ENCODE data around the gene GNA12. TPM values are rescaled to one million over a fixed set of nuclear protein-coding genes. Genes with fewer than 3 reads are reported as not detected.
"Not testable (repeated sequence)": the region's sequence is repeated elsewhere in the genome, so short reads cannot be mapped to it uniquely, and the experiment has no call there.

The GNA12 gene
- polyA plus RNA-seq, 3 donors: 36.8 to 46.9 (median 42.7) TPM

DNA sequence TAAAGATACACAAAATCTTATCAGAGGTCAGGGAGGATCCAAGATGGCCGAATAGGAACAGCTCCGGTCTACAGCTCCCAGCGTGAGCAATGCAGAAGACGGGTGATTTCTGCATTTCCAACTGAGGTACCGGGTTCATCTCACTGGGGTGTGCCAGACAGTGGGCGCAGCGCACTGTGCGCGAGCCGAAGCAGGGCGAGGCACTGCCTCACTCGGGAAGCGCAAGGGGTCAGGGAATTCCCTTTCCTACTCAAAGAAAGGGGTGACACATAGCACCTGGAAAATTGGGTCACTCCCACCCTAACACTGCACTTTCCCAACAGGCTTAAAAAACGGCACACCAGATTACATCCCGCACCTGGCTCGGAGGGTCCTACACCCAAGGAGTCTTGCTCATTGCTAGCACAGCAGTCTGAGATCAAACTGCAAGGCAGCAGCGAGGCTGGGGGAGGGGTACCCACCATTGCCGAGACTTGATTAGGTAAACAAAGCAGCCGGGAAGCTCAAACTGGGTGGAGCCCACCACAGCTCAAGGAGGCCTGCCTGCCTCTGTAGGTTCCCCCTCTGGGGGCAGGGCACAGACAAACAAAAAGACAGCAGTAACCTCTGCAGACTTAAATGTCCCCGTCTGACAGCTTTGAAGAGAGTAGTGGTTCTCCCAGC, 100.5 kb downstream of the GNA12 start:
- DNase-seq (ENCODE audit: extremely low read depth in 1 of 11, low read depth in 9 of 11, low spot score in 4 of 11): not testable (repeated sequence)

DNA sequence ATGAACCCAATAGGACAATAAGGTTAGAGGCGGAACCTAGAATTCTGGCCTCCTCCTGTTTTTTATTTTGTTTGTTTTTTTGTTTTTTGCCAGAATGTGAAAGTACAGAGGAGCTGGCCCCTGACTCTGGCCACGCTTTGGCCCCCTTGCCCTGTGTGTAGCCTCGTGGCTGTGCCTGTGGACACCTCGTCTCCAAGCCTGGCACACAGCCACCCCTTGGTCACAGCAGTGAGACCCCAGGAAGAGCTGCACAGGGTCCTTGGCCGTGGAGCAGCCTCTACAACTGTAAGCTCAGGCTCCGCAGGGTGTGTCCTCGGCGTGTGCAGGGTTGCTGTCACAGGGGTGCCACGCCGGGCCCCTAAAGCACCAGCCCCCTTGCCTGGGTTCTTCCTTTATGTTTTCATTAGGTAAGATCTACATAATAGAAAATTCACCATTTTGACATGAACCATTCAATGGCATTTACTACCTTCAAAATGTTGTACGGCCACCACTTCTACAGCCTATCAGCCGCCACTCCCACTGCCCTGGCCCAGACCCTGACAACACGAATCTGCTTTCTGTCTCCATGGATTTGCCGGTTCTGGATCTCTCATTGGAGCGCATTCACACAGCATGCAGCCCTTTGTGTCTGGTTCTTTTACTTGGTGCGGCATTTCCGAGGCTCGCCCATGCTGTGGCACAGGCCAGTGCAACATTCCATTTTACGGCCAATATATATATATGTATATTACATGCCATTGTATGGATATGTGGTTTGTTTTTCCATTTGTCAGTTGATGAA, 105.2 kb downstream of the GNA12 start:
- no peak for DNase-seq (ENCODE audit: extremely low read depth in 1 of 11, low read depth in 9 of 11, low spot score in 4 of 11)

DNA sequence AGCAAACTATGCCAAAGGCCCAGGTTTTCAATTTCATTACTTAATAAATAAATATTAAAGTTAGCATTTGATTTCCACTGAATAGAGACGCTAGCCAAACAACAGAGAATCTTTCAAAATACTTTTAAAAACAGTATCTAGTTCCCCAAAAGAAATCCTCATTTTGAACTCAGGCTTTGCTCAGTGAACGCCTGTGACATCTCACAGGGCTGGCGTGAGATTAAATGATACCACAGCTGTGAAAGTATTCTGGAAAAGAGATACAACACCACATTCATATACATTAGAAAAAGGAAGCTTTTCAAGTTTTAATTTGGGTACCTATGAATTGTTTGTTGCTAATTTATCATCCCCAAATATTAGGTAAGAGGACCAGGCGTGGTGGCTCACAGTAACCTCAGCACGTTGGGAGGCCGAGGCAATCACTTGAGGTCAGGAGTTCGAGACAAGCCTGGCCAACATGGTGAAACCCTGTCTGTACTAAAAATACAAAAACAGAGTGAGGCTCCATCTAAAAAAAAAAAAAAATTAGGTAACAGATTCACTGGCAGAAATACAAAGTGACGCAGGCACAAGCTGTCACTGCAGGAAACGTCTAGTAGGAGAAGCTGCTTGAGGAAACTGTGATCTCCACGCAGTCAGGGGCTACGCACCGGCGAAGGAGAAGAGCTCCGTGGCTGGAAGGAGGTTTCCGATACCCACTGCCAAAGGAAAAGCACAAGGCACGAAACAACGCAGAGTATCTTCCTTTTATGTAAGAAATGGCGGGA, 106.2 kb downstream of the GNA12 start:
- no peak for DNase-seq (ENCODE audit: extremely low read depth in 1 of 11, low read depth in 9 of 11, low spot score in 4 of 11)

DNA sequence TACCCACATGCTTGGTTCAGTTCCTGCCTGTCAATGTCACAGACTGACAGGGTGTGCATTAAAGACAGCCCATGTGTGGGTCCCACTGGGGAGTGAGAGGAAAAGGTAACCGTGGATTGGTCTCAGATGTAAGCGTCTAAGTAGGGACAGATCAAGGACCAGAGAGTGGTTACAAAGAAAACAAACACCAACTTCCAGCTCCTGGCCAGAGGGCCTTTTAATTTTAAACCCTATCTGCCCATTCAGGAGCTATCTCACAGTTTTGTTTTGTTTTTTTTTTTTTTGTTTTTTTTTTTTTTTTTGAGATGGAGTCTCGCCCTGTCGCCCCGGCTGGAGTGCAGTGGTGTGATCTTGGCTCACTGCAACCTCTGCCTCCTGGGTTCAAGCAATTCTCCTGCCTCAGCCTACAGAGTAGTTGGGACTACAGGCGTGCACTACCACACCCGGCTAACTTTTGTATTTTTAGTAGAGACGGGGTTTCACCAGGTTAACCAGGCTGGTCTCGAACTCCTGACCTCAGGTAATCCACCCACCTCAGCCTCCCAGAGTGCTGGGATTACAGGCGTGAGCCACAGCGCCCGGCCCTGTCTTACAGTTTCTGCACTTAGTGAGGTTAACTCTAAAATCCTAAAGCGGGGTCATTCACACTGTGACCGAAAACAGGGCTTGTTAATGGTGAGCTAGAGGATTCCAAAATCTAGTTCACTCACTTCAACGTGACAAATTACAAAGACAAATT, 106.9 kb downstream of the GNA12 start:
- DNase-seq (ENCODE audit: extremely low read depth in 1 of 11, low read depth in 9 of 11, low spot score in 4 of 11): not testable (repeated sequence)

DNA sequence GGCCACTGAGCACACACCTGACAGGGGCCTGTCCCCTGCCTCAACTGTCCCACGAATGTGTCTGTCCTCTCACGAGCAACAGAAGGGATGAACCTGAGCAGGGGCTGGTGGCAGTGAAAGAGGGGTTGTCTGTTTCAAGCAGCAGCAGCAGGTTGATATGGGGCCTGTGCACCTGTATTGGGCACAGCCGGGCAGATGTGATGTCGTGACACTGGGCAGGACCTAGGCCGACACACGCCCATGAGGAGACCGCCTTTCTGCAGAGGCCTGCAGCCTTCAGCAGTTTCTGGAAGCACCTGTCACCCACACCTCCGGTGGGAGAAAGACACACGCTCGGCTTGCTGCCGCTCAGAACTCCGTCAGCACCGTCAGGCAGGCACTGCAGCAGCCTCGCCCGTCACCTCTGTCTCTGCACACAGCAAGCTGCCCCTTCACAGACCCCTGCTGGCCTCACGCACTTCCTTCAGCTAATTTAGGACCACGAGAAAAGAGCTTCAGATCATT, 107.6 kb downstream of the GNA12 start:
- no peak for DNase-seq (ENCODE audit: extremely low read depth in 1 of 11, low read depth in 9 of 11, low spot score in 4 of 11)

DNA sequence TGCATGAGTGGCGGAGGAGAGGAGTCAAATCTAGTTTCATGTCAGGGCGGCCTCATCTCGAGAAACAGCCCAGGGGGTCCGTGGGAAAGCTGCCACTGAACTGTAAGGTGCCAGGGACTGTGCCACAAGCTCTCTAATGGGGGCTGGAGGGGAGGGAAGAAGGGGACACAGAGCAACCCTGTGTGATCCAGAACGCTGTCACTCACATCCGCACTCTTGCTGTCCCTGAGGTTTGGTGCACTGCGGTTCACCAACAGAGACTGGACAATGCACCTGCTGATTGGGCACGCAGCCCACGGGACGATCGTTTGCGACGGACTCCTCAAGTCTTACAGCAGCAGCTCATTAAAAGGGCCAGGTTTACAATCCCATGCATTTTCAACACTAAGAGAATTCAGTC, 108.4 kb downstream of the GNA12 start:
- DNase-seq (ENCODE audit: extremely low read depth in 1 of 11, low read depth in 9 of 11, low spot score in 4 of 11): no peak

- peak in 1 of 11 donors; percentile 57 for DNase-seq (ENCODE audit: extremely low read depth in 1 of 11, low read depth in 9 of 11, low spot score in 4 of 11)
Observed at GRCh38 chr7:2734751-2735571, 109.1 kb downstream of the GNA12 start.

DNA sequence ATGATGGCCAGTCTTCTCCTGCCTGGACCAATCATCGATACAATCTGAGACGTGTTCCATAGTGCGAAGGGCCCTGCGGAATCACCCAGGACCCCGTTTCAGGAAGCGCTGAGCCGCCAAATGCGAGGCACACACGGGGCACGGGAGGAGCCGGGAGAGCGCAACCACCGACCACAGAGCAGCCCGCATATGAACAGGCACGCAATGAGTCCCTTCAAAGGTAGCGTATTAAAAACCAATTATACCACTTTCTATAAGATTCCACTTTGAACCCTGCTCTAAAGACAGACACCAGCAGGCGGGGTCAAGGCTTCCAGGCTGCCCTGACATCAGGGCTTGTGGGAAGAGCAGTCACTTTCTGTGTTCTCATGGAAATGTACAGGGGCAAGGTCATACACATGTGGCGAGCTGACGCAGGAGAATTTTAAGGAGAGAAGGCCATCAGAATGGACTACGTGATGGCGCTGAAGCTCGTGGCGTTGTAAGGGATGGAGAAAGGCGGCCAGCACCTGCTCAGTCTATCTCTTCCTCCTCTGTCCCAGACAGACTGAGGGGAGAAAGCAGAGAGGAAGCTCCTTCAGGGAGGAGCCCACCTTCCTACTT, 109.9 kb downstream of the GNA12 start:
- no peak for DNase-seq (ENCODE audit: extremely low read depth in 1 of 11, low read depth in 9 of 11, low spot score in 4 of 11)

DNA sequence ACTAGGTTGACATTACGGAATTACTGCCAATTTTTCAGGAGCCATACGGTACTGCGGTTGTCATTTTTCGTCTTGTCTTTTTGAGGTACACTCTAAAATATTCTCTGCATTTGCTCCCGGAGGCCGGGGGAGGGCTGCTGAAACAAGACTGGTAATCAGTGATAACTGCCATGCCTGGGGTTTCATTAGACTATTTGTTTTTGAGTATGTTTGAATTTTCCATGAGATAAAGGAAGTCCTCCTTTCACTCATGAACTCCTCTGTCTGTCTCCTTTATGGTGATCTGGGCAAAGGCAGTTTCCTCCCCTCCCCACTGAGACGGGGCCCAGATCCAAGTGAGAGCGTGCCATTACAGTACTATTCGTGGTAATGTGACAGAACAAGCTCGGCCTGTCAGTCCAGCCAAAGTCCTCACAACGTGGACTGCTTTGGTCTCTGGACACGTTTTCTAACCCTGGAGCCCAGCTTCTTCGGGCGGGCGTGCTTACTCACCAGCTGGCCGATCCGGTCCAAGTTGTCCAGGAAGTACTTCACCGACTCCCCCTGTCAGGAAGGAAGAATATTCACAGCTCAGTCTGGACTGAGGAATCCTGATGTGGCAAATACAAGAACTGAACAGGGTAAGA, 111.0 kb downstream of the GNA12 start:
- DNase-seq (ENCODE audit: extremely low read depth in 1 of 11, low read depth in 9 of 11, low spot score in 4 of 11): no peak

DNA sequence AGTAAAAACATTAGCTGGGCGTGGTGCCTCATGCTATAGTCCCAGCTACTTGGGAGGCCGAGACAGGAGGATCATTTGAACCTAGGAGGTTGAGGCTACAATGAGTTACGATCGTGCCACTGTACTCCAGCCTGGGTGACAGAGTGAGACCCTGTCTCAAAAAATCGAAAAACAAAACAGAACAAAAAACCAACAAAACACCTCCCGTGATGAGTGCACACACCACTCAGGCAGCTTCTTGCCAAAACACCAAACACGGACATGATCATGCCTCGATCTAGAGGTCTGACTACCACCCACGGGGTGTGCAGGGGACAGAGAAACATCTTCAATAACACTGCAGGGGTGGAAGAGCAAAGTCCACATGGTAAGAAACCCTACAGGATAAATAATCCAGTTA, 111.7 kb downstream of the GNA12 start:
- no peak for DNase-seq (ENCODE audit: extremely low read depth in 1 of 11, low read depth in 9 of 11, low spot score in 4 of 11)

DNA sequence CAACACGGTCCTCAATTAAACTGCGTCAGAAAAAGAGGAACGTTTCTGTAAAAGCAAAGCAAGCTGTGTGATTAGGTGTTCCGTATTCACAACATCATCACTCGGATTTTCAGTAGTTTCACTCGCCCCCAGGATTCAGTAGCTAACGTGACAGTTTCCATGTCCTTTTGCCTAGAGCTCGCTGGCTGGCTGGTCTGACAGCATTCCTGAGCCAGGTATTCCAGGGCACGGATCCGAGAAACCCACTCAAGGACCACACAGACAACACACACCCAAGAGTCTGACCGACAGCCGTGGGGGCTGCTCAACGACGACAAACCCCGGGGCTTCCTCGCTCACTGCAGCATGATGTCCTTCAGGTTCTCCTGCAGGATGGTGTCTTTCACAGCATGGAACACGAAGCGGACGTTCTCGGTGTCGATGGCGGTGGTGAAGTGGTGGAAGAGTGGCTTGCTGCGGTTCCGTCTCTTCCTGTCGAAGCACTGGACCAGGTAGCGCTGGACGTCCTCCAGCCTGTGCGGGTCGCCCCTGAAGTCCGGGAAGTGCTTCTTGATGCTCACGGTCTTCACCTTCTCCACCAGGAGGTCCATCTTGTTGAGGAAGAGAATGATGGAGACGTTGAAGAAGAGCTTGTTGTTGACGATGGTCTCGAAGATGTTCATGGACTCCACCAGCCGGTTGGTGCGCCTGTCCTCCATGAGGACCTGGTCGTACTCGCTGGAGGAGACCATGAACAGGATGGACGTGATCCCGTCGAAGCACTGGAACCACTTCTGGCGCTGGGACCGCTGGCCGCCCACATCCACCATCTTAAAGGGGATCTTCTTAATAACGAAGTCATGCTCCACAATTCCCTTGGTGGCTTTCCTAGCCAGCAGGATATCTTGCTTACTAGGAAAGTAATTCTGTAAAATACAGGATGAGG, 113.0 kb downstream of the GNA12 start:
- no peak for DNase-seq (ENCODE audit: extremely low read depth in 1 of 11, low read depth in 9 of 11, low spot score in 4 of 11)

DNA sequence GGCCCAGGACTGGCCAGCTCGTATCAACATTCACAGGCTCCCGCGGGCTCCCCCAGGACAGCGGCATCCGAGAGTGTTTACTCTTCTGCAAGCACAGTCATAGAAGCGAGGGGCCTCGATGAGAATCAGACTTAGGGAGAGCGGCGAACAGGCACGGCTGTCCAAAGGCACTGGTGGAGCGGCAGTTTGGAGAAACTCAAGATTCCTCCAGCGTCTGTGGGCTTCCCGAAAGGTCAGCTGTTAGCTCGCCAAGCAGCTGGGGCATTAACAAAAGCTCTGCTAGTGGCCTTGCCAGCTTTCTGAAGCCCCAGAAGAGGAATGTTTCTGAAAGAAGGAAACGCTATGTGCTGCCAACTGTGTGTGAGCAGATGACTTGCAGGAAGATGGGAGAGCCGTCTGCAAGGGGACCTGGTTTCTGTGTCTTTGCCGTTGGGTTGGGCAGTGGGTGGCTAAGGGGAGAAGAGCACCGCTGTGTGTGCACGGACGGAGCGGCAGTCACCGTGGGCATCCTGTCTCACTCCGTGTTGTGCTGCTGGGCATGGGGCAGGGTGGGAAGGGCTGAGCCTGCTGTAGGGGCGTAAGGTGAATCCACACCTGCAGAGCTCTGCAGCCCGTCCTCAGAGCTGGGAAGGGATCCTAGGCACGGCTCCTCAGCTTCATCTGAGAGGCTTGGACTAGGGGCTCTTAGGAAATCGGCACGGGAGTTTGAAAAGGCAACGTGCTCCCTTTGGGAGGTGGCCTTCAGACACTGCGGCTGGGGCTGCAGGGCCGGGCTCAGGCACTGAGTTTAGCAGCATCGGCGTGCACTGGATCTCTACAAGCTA, 114.0 kb downstream of the GNA12 start:
- DNase-seq (ENCODE audit: extremely low read depth in 1 of 11, low read depth in 9 of 11, low spot score in 4 of 11): no peak

- DNase-seq (ENCODE audit: extremely low read depth in 1 of 11, low read depth in 9 of 11, low spot score in 4 of 11): no peak
Observed at GRCh38 chr7:2729031-2729892, 114.8 kb downstream of the GNA12 start.

DNA sequence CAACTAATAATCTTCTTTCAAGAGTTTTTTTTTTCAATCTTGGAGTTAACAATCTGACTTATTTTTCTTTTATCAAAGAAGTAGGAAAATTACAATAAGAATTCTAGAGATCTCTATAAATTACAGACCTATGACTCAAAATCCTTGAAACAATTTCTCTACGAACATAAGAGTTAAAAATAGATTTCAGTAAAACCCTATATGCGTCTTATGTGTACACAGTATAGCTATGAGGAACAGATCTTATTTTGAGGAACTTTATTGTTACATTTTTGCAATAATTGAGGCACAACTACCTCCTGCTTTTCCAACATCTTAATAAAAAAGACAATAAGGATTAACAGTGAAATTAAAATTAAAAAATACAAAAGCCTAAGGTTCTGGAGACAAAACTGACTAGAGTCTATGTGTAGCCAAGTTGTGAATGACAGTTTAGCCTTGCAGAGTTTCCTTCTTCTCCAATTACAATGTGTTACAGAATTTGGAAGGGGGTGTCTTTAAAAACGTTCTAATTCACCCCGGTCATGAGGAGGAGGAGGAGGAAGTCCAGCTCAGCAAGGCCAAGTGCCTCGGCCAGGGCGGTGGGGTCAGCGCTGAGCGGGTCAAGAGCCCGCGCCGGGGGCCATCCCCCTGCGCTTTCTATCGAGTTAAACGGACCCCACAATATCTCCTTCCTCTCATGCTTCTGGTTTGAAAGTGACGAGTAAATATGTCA, 115.6 kb downstream of the GNA12 start:
- DNase-seq (ENCODE audit: extremely low read depth in 1 of 11, low read depth in 9 of 11, low spot score in 4 of 11): no peak

Measured in renal cortex interstitium (tissue), 11 donors.